ENCODE data around the gene DCHS1. TPM values are rescaled to one million over a fixed set of nuclear protein-coding genes. Genes with fewer than 3 reads are reported as not detected.
A peak's percentile ranks its signal among the peaks of the same experiment; 100 is the strongest.

Gene DCHS1
- total RNA-seq, 2 donors from 2014 or later, result 1.8 to 8.0 TPM

DNA sequence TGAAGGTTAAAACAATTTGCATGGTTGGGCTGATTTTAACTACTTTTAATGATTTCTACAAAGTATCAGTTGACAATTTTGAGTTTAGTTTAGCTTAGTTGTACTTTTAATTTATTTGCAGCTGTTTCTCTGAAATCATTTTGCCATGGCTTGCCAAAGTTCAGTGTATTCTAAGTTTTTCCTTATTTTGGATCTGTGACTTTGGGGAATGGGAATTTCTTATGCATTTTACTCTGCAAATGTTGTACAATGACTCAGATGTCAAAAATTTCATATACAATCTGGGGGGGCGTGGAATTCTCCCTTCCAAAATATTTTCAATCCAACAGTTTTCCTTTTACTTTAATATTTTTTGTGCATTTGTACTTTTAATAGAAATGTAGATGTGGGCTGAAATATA is 8.9 kb upstream of the DCHS1 start:
- no peak overlapping the region for H3K27ac Mint-ChIP-seq
- no peaks in the 10 kb centered on the region for H3K27me3 Mint-ChIP-seq

DNA sequence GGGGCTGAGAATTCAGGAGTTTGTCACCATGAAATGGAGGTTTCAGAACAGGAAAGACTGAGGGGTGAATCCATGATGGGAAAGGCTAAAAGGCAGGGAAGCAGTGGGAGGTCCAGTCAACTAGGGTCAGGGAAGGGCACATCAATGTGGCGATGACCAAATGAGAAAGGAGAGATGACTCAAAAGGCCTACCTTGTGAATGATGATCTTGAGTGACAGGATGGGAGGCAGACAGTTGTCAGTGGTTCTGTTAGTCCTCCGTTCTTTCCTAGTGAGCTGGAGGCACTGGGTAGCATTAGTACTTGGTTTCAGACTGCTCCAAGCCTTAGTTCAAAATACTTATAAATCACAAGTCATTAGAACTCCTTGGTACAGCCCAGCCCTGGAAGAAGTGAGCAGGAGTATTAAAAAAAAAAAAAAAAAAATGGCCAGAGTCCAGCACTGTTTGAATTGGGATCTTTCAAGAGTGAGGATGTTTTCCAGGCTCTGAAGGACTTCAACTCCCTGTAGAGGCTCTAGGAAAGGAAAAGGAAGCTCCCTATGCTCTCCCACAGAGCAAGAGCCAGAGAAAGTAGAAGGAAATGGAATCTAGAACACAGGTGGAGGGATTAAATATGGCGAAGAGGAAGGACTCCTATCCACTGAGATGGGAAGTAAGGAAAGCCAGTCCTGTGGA is 8.3 kb upstream of the DCHS1 start:
- peaks cover 21% of the 10 kb centered on the region for H3K4me1 Mint-ChIP-seq
- no peaks in the 10 kb centered on the region for H3K36me3 Mint-ChIP-seq (ENCODE audit: low read depth)
- DNase-seq (no peak), ATAC-seq (no peak)
- H3K27ac Mint-ChIP-seq, result peak overlapping the region; percentile 51
- no peaks in the 10 kb centered on the region for H3K9me3 ChIP-seq (ENCODE audit: control insufficient read depth, low read length, poor library complexity, severe bottlenecking)
- no peaks in the 10 kb centered on the region for H3K27me3 Mint-ChIP-seq
- H3K4me3 Mint-ChIP-seq, result no peak overlapping the region

More for the DNA sequence above, 8.9 kb upstream of the DCHS1 start:
- no peaks in the 10 kb centered on the region for H3K36me3 Mint-ChIP-seq (ENCODE audit: low read depth)
- H3K4me3 Mint-ChIP-seq, result no peak overlapping the region
- peaks cover 21% of the 10 kb centered on the region for H3K4me1 Mint-ChIP-seq
- H3K9me3 ChIP-seq (ENCODE audit: control insufficient read depth, low read length, poor library complexity, severe bottlenecking), result no peaks in the 10 kb centered on the region
- DNase-seq (no peak), ATAC-seq (no peak)

DNA sequence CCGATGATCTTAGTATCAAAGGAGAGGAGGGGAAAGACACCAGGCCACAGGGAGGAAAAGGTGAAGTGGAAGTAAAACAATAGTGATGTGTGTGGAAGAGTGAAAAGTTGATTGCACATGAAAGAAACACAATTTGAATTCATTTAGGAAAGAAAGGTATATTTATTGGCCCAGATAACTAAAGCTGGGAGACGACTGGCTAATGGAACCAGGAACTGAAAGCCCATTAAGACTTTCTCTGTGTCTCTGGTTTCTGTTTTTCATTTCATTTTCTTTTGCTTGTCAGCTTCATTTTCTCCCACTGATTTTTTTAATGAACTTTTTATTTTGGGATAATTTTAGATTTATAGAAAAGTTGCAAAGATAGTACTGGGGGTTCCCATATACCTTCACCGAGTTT is 5.1 kb upstream of the DCHS1 start:
- no peak for ATAC-seq
- H3K36me3 Mint-ChIP-seq (ENCODE audit: low read depth), result peaks cover 6% of the 10 kb centered on the region
- H3K4me3 Mint-ChIP-seq, result no peak overlapping the region
- H3K9me3 ChIP-seq (ENCODE audit: control insufficient read depth, low read length, poor library complexity, severe bottlenecking), result no peaks in the 10 kb centered on the region
- H3K4me1 Mint-ChIP-seq, result peaks cover 14% of the 10 kb centered on the region
- DNase-seq, result no peak
- H3K27ac Mint-ChIP-seq, result no peak overlapping the region
- no peaks in the 10 kb centered on the region for H3K27me3 Mint-ChIP-seq

DNA sequence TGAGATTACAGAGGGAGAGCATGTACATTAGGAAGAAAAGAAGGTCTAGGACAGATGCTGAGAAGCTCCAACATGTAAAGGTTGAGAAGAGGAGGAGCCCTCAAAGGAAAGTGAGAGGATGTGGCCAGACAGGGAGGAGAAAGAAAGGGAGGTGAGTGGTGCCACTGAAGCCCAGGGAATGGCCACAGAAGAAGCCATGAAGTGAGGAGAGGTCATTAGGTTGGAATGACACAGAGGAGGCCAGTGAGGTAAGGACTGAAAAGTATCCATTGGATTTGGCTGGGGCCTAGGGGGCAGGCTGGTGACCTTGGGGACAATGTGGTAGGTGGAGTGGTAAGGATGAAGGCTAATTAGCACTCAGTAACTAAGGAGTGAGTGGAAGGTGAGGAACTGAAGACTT is 3.0 kb upstream of the DCHS1 start:
- peaks cover 11% of the 10 kb centered on the region for H3K4me1 Mint-ChIP-seq
- no peak for DNase-seq
- peaks cover 6% of the 10 kb centered on the region for H3K36me3 Mint-ChIP-seq (ENCODE audit: low read depth)
- H3K4me3 Mint-ChIP-seq, result no peak overlapping the region
- H3K9me3 ChIP-seq (ENCODE audit: control insufficient read depth, low read length, poor library complexity, severe bottlenecking), result no peaks in the 10 kb centered on the region
- no peak overlapping the region for H3K27ac Mint-ChIP-seq
- ATAC-seq, result no peak
- H3K27me3 Mint-ChIP-seq, result no peaks in the 10 kb centered on the region

DNA sequence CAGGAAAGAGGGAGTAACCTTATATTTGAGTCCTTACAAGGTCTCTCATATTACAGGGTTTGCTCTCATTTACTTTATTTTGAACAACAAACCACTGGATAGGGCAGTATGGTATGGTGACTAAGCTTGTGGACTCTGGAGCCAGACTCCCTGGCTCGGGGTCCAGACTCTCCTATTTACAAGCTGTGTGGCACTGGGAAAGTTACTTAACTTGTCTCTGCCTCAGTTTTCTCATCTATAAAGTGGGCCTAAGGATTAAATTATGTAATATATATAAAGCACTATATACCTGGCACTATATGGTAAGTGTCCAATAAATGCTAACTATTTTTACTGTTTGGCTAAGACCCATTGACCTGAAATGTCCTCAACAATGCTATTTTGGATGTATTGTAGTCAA is 1.7 kb upstream of the DCHS1 start:
- H3K4me3 Mint-ChIP-seq, result peak overlapping the region; percentile 43
- H3K27ac Mint-ChIP-seq, result no peak overlapping the region
- H3K27me3 Mint-ChIP-seq, result no peaks in the 10 kb centered on the region
- DNase-seq (no peak), ATAC-seq (no peak)
- H3K36me3 Mint-ChIP-seq (ENCODE audit: low read depth), result peaks cover 6% of the 10 kb centered on the region
- no peaks in the 10 kb centered on the region for H3K9me3 ChIP-seq (ENCODE audit: control insufficient read depth, low read length, poor library complexity, severe bottlenecking)
- H3K4me1 Mint-ChIP-seq, result peaks cover 11% of the 10 kb centered on the region

DNA sequence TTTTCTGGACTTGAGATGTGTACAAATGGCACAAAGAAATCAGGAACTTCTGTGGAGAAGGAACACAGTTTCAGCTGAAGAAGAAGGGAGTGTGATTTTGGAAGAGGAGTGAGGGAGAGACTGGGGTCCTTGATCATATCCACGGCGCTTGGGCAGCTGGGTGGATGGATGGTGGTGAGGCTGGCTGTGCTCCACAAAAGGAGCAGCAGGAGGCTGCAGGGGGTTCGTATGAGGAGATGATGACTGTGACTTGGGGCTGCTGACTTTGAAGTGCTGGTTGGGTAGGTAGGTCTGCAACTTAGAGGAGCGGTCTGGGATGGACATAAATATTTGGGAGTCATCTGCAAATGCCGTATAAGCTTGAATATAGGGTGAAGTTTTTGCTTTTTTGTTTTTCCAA is 1.3 kb upstream of the DCHS1 start:
- Mint-ChIP-seq H3K27me3 (no peaks in the 10 kb centered on the region), H3K27ac (peak overlapping the region; percentile 48), H3K4me1 (peaks cover 11% of the 10 kb centered on the region), H3K4me3 (peak overlapping the region; percentile 43), H3K36me3 (ENCODE audit: low read depth) (peaks cover 6% of the 10 kb centered on the region)
- DNase-seq (no peak), ATAC-seq (no peak)
- H3K9me3 ChIP-seq (ENCODE audit: control insufficient read depth, low read length, poor library complexity, severe bottlenecking), result no peaks in the 10 kb centered on the region

DNA sequence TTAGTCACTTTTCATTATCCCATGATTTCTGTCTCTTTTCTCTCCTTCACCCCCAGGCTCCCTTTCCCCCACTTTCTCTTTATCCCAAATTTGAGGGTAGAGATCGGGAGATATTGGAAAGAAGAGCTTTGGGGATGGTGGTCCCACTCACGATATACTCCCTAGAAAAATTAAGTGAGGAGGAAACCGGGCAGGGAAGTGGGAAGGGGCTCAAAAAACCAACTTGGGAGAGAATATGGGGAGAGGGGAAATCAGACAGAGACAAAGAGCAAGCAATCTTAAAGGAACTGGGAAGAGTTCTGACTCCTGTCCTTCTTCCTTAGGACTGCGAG is 941 bp upstream of the DCHS1 start:
- H3K9me3 ChIP-seq (ENCODE audit: control insufficient read depth, low read length, poor library complexity, severe bottlenecking), result no peaks in the 10 kb centered on the region
- Mint-ChIP-seq H3K36me3 (ENCODE audit: low read depth) (peaks cover 6% of the 10 kb centered on the region), H3K4me1 (peaks cover 11% of the 10 kb centered on the region), H3K27me3 (no peaks in the 10 kb centered on the region), H3K4me3 (peak overlapping the region; percentile 92), H3K27ac (peak overlapping the region; percentile 48)
- no peak for DNase-seq
- ATAC-seq, result no peak

DNA sequence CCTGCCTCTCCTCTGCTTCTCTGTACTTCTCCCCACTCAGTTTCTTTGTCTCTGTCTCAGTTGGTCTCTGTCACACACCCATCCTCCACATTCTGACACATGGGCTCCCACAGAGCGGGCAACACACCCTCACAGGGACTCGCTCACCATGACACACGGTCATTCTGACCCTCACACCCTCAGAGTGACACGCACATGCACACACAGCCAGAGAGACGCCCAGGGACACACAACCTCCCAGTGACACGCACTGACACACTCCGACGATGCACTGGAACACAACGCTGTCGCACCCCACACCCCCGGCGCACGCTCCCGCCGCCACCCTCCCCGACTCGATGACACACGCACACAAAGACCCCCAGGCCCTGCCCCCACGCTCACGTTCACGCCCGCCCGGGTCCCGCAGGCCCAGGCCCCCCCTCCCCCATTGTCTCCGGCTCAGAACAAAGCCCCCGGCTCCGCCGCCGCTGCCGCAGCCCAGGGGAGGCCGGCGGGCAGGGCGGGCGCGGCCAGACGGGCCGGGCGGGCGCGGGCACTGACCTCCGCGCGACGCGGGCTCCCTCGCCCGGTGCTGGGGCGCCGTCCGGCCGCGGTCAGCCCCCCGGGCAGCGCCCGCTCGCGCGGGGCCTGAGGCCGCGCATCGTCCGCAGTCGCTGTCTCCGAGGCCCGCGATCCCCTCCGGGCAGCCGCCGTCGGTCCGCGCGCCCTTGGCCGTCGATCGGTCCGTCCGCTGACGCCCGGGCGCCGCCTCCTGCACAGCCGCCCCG is 404 bp downstream of the DCHS1 start:
- H3K27ac Mint-ChIP-seq, result peak overlapping the region; percentile 48
- H3K4me3 Mint-ChIP-seq, result no peak overlapping the region
- peak; percentile 62 for ATAC-seq
- H3K36me3 Mint-ChIP-seq (ENCODE audit: low read depth), result peaks cover 6% of the 10 kb centered on the region
- DNase-seq, result no peak
- no peaks in the 10 kb centered on the region for H3K9me3 ChIP-seq (ENCODE audit: control insufficient read depth, low read length, poor library complexity, severe bottlenecking)
- peaks cover 11% of the 10 kb centered on the region for H3K4me1 Mint-ChIP-seq
- no peaks in the 10 kb centered on the region for H3K27me3 Mint-ChIP-seq

DNA sequence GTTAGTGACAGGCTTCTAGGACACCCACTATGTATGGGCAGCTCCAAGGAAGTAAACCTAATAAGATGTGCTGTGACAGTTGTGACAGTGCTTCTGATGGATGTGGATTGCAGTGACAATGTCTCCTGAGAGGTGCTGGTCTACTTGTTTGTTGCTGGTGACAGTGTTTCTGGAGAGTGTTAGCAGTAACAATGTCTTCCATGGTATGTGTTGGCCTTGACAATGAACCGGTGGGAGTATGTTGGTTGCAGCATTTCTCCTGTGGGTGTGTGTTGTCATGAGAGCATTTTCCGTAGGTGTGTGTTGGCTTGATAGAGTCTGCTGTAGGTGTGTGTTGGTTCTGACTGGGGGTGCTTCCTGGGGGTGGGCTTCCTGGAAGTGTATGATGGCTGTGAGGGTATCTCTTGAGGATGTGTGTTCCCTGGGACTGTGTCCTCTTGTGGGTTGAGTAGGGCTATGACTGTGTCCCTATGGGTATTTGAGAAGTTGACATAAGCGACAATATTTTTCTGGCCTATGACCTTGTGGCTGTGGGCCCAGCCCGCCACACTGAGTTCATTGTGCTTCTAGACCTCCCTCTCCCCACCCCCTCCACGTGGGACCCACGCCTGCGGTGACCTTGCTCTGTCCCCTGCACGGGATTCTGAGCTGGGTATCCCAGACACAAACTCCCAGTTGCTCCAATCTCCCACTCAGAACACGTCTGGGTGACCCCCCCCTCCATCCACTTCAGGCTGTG is 1.2 kb downstream of the DCHS1 start:
- DNase-seq (no peak), ATAC-seq (peak; percentile 17)
- no peaks in the 10 kb centered on the region for H3K27me3 Mint-ChIP-seq
- peaks cover 11% of the 10 kb centered on the region for H3K4me1 Mint-ChIP-seq
- H3K9me3 ChIP-seq (ENCODE audit: control insufficient read depth, low read length, poor library complexity, severe bottlenecking), result no peaks in the 10 kb centered on the region
- H3K36me3 Mint-ChIP-seq (ENCODE audit: low read depth), result peaks cover 6% of the 10 kb centered on the region
- H3K4me3 Mint-ChIP-seq, result no peak overlapping the region
- H3K27ac Mint-ChIP-seq, result no peak overlapping the region

DNA sequence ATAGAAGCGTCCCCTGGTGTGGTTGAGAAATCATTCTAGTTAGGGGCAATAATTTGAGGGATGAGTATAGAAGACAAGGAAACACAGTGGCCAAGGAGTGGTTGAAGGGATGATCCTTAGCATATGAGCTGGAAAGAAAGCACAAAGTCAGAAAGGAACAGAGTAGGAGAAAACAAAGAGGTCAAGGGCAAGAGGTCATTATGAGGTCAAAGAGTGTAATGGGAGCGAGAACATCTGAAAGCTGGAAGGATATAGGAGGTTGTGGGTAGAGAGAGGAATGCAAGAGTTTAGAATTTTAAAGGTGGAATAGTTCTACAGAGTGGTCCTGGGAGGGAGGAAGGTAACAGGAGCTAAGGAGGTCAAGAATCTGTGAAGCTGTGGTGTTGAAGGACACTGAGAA is 2.0 kb downstream of the DCHS1 start:
- Mint-ChIP-seq H3K36me3 (ENCODE audit: low read depth) (peaks cover 6% of the 10 kb centered on the region), H3K4me3 (no peak overlapping the region), H3K27ac (no peak overlapping the region), H3K4me1 (peaks cover 11% of the 10 kb centered on the region), H3K27me3 (no peaks in the 10 kb centered on the region)
- no peak for DNase-seq
- no peak for ATAC-seq
- no peaks in the 10 kb centered on the region for H3K9me3 ChIP-seq (ENCODE audit: control insufficient read depth, low read length, poor library complexity, severe bottlenecking)

DNA sequence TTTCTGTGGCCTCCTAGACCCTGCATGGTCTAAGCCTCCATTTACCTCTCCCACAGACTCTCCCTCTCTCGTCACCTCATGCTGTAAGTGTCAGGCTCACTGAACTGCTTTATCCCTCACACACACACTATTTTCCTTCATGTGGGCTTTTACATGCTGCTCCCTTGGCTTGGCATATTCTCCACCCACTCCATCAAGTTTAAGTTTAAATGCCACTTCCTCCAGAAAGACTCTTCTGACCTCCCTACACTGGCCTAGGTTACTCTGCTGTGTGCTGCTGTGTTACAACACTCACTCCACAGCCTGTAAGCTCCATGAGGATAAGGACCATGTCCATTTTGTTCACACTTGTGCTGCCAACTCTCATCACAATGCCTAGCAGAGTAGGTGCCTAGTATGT is 2.5 kb downstream of the DCHS1 start:
- no peak overlapping the region for H3K4me3 Mint-ChIP-seq
- H3K9me3 ChIP-seq (ENCODE audit: control insufficient read depth, low read length, poor library complexity, severe bottlenecking), result no peaks in the 10 kb centered on the region
- peaks cover 11% of the 10 kb centered on the region for H3K4me1 Mint-ChIP-seq
- H3K27ac Mint-ChIP-seq, result no peak overlapping the region
- H3K27me3 Mint-ChIP-seq, result no peaks in the 10 kb centered on the region
- H3K36me3 Mint-ChIP-seq (ENCODE audit: low read depth), result peaks cover 6% of the 10 kb centered on the region
- DNase-seq, result no peak
- ATAC-seq, result no peak

DNA sequence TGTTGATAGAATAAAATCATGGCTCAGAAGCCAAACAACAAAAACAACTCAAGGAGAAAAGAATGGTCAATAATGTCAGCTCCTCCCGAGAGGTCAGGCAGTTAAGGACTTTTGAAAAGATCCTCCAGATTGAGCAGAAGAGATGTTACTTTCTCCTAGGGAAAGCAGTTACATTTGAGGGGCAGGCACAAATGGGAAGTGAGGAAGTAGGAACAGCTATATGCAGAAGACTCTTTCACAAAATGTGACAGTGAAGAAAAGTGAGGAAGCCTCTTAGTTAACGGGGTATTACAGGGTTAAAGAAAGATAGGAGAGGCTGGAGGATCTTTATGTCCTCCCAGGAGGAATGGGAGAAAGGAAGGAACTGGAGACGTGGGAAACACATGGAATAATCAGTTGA is 3.4 kb downstream of the DCHS1 start:
- H3K4me1 Mint-ChIP-seq, result peaks cover 11% of the 10 kb centered on the region
- no peaks in the 10 kb centered on the region for H3K27me3 Mint-ChIP-seq
- no peak overlapping the region for H3K27ac Mint-ChIP-seq
- H3K36me3 Mint-ChIP-seq (ENCODE audit: low read depth), result peaks cover 6% of the 10 kb centered on the region
- ATAC-seq, result no peak
- H3K4me3 Mint-ChIP-seq, result no peak overlapping the region
- DNase-seq, result no peak
- no peaks in the 10 kb centered on the region for H3K9me3 ChIP-seq (ENCODE audit: control insufficient read depth, low read length, poor library complexity, severe bottlenecking)

DNA sequence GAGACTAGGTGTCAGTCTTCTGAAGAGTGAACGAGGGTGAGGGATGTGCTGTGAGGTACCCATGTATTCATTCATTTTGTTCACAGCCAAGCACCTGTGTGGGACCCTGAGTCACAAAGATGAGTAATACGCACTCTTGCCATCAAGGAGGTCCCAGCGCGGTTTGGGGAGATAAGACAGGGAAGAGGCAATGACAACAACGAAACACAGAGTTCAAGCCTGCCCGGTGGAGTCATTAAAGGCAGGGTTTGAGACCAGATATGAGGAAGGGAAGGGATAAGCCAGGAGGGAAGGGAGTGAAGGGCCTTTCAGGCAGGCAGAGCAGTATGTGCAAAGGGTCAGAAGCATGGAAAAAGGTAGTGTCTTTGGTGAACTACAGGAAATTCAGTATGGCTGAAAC is 4.6 kb downstream of the DCHS1 start:
- DNase-seq (no peak), ATAC-seq (no peak)
- Mint-ChIP-seq H3K27me3 (no peaks in the 10 kb centered on the region), H3K4me3 (no peak overlapping the region), H3K27ac (no peak overlapping the region), H3K36me3 (ENCODE audit: low read depth) (peaks cover 1% of the 10 kb centered on the region), H3K4me1 (peaks cover 2% of the 10 kb centered on the region)
- no peaks in the 10 kb centered on the region for H3K9me3 ChIP-seq (ENCODE audit: control insufficient read depth, low read length, poor library complexity, severe bottlenecking)

Data from T-helper 17 cell (primary cell).